Muscle of back (tissue), 13 donors: ENCODE measurements around the gene RFESD. TPM values are rescaled to one million over a fixed set of nuclear protein-coding genes. Genes with fewer than 3 reads are reported as not detected.

Source experiments
- DNase-seq, 3 donors: peaks; one replicate each; pipeline versions ENCODE4 v3.0.0 to v3.0.0-alpha.2; 2013
- long read RNA-seq, 9 donors: transcript quantifications; one replicate each; lab custom pipeline, GENCODE V29; 2026
- polyA plus RNA-seq, 10 donors: library from polyadenylated mRNA; unstranded; fragments of 120-200 nt; gene quantifications; one replicate each; pipeline ENCODE4 v1.2.1, GENCODE V29; 2013; ENCODE audit not compliant: insufficient read length in 10 of 10

The RFESD gene
- 1 to 10 TPM; 2.6 to 8.7 (median 3.8) TPM for polyA plus RNA-seq
- long read RNA-seq, donor 1, result 0 reads
- long read RNA-seq, donor 2, result 0 reads
- long read RNA-seq, donor 3, result 0 reads
- long read RNA-seq, donor 4, result 0 reads
- long read RNA-seq, donor 5, partial matches to known transcripts, result 0 of 1 reads
- long read RNA-seq, donor 5, other reads (novel, unspliced or antisense), result 0 of 1 reads
- long read RNA-seq, donor 6, partial matches to known transcripts, result 0 of 2 reads
- long read RNA-seq, donor 6, other reads (novel, unspliced or antisense), result 0 of 2 reads
- long read RNA-seq, donor 7, partial matches to known transcripts, result 0 of 2 reads
- long read RNA-seq, donor 7, other reads (novel, unspliced or antisense), result 0 of 2 reads
- long read RNA-seq, donor 8, partial matches to known transcripts, result 0 of 1 reads
- long read RNA-seq, donor 8, other reads (novel, unspliced or antisense), result 0 of 1 reads
- long read RNA-seq, donor 9, result 0 reads

- peak; percentile 96 to 98 (median 96) for DNase-seq
These were observed at the start of gene RFESD for GRCh38 chr5:95646569-95647431. TSS of gene RFESD (plus strand) at chr5:95646777. CDS start at chr5:95652272, 5,495 bp downstream.

- no peak for DNase-seq
These were observed 47.3 kb upstream of the RFESD start for GRCh38 chr5:95599252-95599651.

- no peak for DNase-seq
These were observed 46.0 kb upstream of the RFESD start for GRCh38 chr5:95600557-95600956.

- DNase-seq, result no peak
These were observed 40.8 kb upstream of the RFESD start for GRCh38 chr5:95605786-95606185.

GRCh38 chr5:95606419-95606818, 40.2 kb upstream of the RFESD start:
- DNase-seq, result no peak

GRCh38 chr5:95609711-95610110, 36.9 kb upstream of the RFESD start:
- DNase-seq, result no peak

GRCh38 chr5:95610546-95610945, 36.0 kb upstream of the RFESD start:
- DNase-seq, result no peak

- no peak for DNase-seq
These were observed 35.2 kb upstream of the RFESD start for GRCh38 chr5:95611396-95611795.

- DNase-seq, result no peak
These were observed 33.1 kb upstream of the RFESD start for GRCh38 chr5:95613514-95613913.

- DNase-seq, result no peak
These were observed 31.5 kb upstream of the RFESD start for GRCh38 chr5:95615164-95615467.

GRCh38 chr5:95617057-95617456, 29.5 kb upstream of the RFESD start:
- DNase-seq, result no peak

GRCh38 chr5:95619096-95619495, 27.5 kb upstream of the RFESD start:
- no peak for DNase-seq

- DNase-seq, result no peak
These were observed 27.0 kb upstream of the RFESD start for GRCh38 chr5:95619514-95620029.

GRCh38 chr5:95620030-95620869, 26.3 kb upstream of the RFESD start, which contains the start of gene GPR150:
TSS of gene GPR150 (plus strand) at chr5:95620087. CDS start at chr5:95620276, 189 bp downstream.
- peak in 2 of 3 donors; percentile 42 to 77 for DNase-seq

GRCh38 chr5:95620870-95621838, 25.4 kb upstream of the RFESD start:
- DNase-seq, result peak in 2 of 3 donors; percentile 36 to 77

GRCh38 chr5:95621839-95622629, 24.5 kb upstream of the RFESD start:
- DNase-seq, result no peak

GRCh38 chr5:95623706-95624105, 22.9 kb upstream of the RFESD start:
- no peak for DNase-seq

- DNase-seq, result no peak
These were observed 22.2 kb upstream of the RFESD start for GRCh38 chr5:95624368-95624767.

- DNase-seq, result no peak
These were observed 19.9 kb upstream of the RFESD start for GRCh38 chr5:95626701-95627100.
